SK-N-SH (cell line): ENCODE data around the gene GOLPH3L. TPM values are rescaled to one million over a fixed set of nuclear protein-coding genes. Genes with fewer than 3 reads are reported as not detected.
"Not testable (repeated sequence)": the region's sequence is repeated elsewhere in the genome, so short reads cannot be mapped to it uniquely, and the experiment has no call there.

Source experiments
- CTCF ChIA-PET: fragments of 300-600, 350-600 bp; formaldehyde crosslinking; extraction: SDS; loops from one replicate; lab custom pipeline; 2021; lab: Yijun Ruan, JAX
- POLR2A ChIA-PET: fragments of 350-600 bp; sonication (Branson Sonifier 250); formaldehyde crosslinking; extraction: SDS; loops from one replicate; lab custom pipeline; 2020; ENCODE audit warnings: antibody characterized with exemption, inconsistent platforms; lab: Yijun Ruan, JAX
- DNase-seq: peaks from one replicate; pipeline ENCODE4 v3.0.0; 2012
- H2AFZ ChIP-seq: fragments of 200-600 bp; sonication (generic); 2 replicates; pipeline ENCODE4 v1.8.1; 2016; ENCODE audit warnings: antibody characterized with exemption, mild to moderate bottlenecking, low read depth
- H3F3A ChIP-seq: fragments of 200-600 bp; sonication (generic); replicated peaks from 2 replicates; pipeline ENCODE3; 2016; ENCODE audit warnings: antibody characterized with exemption, mild to moderate bottlenecking; ENCODE audit not compliant: insufficient read depth
- H3K27ac ChIP-seq, 2 experiments: fragments of 200-500 bp in 1 of 2; fragments of 200-600 bp in 1 of 2; sonication (Bioruptor generic) in 1 of 2; sonication (generic), shearing (Covaris generic) in 1 of 2; 2 replicates each; pipeline versions ENCODE4 v1.5.1 to v1.6.1; 2014 to 2016; ENCODE audit warnings: low read depth in 2 of 2, inconsistent platforms in 1 of 2, low read length in 1 of 2, mild to moderate bottlenecking in 1 of 2, mixed read lengths in 1 of 2
- H3K27me3 ChIP-seq: fragments of 200-600 bp; sonication (generic), shearing (Covaris generic); 2 replicates; pipeline ENCODE4 v1.6.1; 2016; ENCODE audit warnings: mixed run types; ENCODE audit not compliant: insufficient read depth
- H3K36me3 ChIP-seq, 2 experiments: fragments of 200-500 bp in 1 of 2; fragments of 200-600 bp in 1 of 2; sonication (Bioruptor generic) in 1 of 2; sonication (generic) in 1 of 2; replicated peaks in 1 of 2; 2 replicates each; pipeline versions ENCODE3 to v1.5.1; 2014 to 2016; ENCODE audit warnings: low read length in 1 of 2, mild to moderate bottlenecking in 1 of 2; ENCODE audit not compliant: insufficient read depth in 2 of 2, control insufficient read depth in 1 of 2
- H3K4me1 ChIP-seq, 2 experiments: fragments of 200-500 bp in 1 of 2; fragments of 200-600 bp in 1 of 2; sonication (Bioruptor generic) in 1 of 2; sonication (generic), shearing (Covaris generic) in 1 of 2; 2 replicates each; pipeline versions ENCODE4 v1.5.1 to v1.6.1; 2014 to 2016; ENCODE audit warnings: low read depth in 1 of 2, low read length in 1 of 2, mixed run types in 1 of 2; ENCODE audit not compliant: insufficient read depth in 2 of 2, control insufficient read depth in 1 of 2
- H3K4me2 ChIP-seq: fragments of 200-600 bp; sonication (generic), shearing (Covaris generic); 2 replicates; pipeline ENCODE4 v1.6.1; 2017; ENCODE audit warnings: mixed run types
- H3K4me3 ChIP-seq, 2 experiments: fragments of 200-500 bp in 1 of 2; fragments of 200-600 bp in 1 of 2; sonication (Bioruptor generic) in 1 of 2; sonication (generic), shearing (Covaris generic) in 1 of 2; 2 replicates each; pipeline versions ENCODE4 v1.5.1 to v1.8.1; 2014 to 2016; ENCODE audit warnings: low read depth in 2 of 2, inconsistent platforms in 1 of 2, low read length in 1 of 2, mild to moderate bottlenecking in 1 of 2, mixed read lengths in 1 of 2, moderate library complexity in 1 of 2
- H3K79me2 ChIP-seq: fragments of 200-600 bp; sonication (generic); 2 replicates; pipeline ENCODE4 v1.8.1; 2017; ENCODE audit warnings: mild to moderate bottlenecking; ENCODE audit not compliant: insufficient read depth
- H3K9ac ChIP-seq: fragments of 200-600 bp; sonication (generic); 2 replicates; pipeline ENCODE4 v1.6.1; 2017; ENCODE audit warnings: mixed run types
- H3K9me2 ChIP-seq: fragments of 200-600 bp; sonication (generic); 2 replicates; pipeline ENCODE4 v1.6.1; 2017; ENCODE audit warnings: mixed run types
- H3K9me3 ChIP-seq: fragments of 200-600 bp; sonication (generic); 2 replicates; pipeline ENCODE4 v1.6.1; 2017; ENCODE audit warnings: mixed run types, mild to moderate bottlenecking, moderate library complexity
- H4K20me1 ChIP-seq: fragments of 200-600 bp; sonication (generic); 2 replicates; pipeline ENCODE4 v1.6.1; 2017; ENCODE audit warnings: mild to moderate bottlenecking, mixed run types; ENCODE audit not compliant: insufficient read depth
- ELF1 ChIP-seq: IDR thresholded peaks from 2 replicates; pipeline ENCODE4 v1.4.0; 2012
- EZH2phosphoT487 ChIP-seq: fragments of 200-600 bp; sonication (generic); IDR thresholded peaks from 2 replicates; pipeline ENCODE4 v1.6.1; 2017; ENCODE audit warnings: low read depth, mixed run types, mild to moderate bottlenecking, antibody characterized with exemption, moderate library complexity, borderline replicate concordance
- FOSL2 ChIP-seq: IDR thresholded peaks from 2 replicates; pipeline ENCODE4 v1.4.0; 2012; ENCODE audit warnings: low read depth, mild to moderate bottlenecking, moderate library complexity, borderline replicate concordance
- FOXJ3 ChIP-seq: sonication (generic); formaldehyde crosslinking; IDR thresholded peaks from 2 replicates; pipeline ENCODE4 v1.5.1; 2020; ENCODE audit warnings: mild to moderate bottlenecking, missing genetic modification reagents
- JUND ChIP-seq: IDR thresholded peaks from 2 replicates; pipeline ENCODE4 v1.4.0; 2012
- NFIC ChIP-seq: IDR thresholded peaks from 2 replicates; pipeline ENCODE4 v1.4.0; 2012; ENCODE audit warnings: borderline replicate concordance
- PBX3 ChIP-seq: IDR thresholded peaks from 2 replicates; pipeline ENCODE4; 2012
- RAD21 ChIP-seq: IDR thresholded peaks from 2 replicates; pipeline ENCODE4 v1.6.1; 2012; ENCODE audit warnings: mild to moderate bottlenecking, low read length
- RFX5 ChIP-seq: IDR thresholded peaks from 2 replicates; pipeline ENCODE4 v1.6.1; 2012; ENCODE audit warnings: mild to moderate bottlenecking, improper control_type of control experiment, low read length
- TAF1 ChIP-seq: IDR thresholded peaks from 2 replicates; pipeline ENCODE4 v1.6.1; 2012; ENCODE audit warnings: low read depth, mild to moderate bottlenecking, low read length, moderate library complexity, borderline replicate concordance
- TCF12 ChIP-seq: IDR thresholded peaks from 2 replicates; pipeline ENCODE4 v1.4.0; 2012
- USF2 ChIP-seq: fragments of 150-350 bp; IDR thresholded peaks from 2 replicates; pipeline ENCODE4 v1.6.1; 2017; ENCODE audit warnings: antibody characterized with exemption, low read length, low read depth, borderline replicate concordance
- WGBS: methylation state at CpG from one replicate; pipeline ENCODE4 v1.1.6; 2017; ENCODE audit warnings: low lambda C conversion rate; 5-methylcytosine and 5-hydroxymethylcytosine counted together
- polyA plus RNA-seq, 3 experiments: library from polyadenylated mRNA; depleted of rRNA; stranded (reverse); fragments of >200 nt; gene quantifications; 2 replicates each; pipeline ENCODE4 v1.2.3, GENCODE V29; 2012

Gene GOLPH3L
- polyA plus RNA-seq, 1 of the 3 experiments (the other 2 are of a cell fraction) = 7.8 TPM

- TF ChIP-seq FOXJ3 (CRISPR knock-in tag) (no peak), RFX5 (no peak)
- H3K4me3 ChIP-seq = no peak overlapping the region
Observed at GRCh38 chr1:150604226-150604588, 92.7 kb downstream of the GOLPH3L start.

GRCh38 chr1:150603711-150604110, 93.2 kb downstream of the GOLPH3L start:
- Histone ChIP-seq H3F3A (peaks cover 14% of the 10 kb centered on the region), H3K4me2 (no peak overlapping the region), H3K36me3 (no peaks in the 10 kb centered on the region), H3K9me2 (no peaks in the 10 kb centered on the region), H3K9me3 (no peaks in the 10 kb centered on the region), H3K27ac (peak overlapping the region; percentile 76 to 98; a peak in 3 of 4 replicates), H3K9ac (0 out of 2 replicates have a peak overlapping the region, but pooled peaks have one; percentile 58), H3K4me1 (peaks cover 6 to 19% of the 10 kb centered on the region in 2 experiments; a peak in 2 of 4 replicates), H3K27me3 (no peaks in the 10 kb centered on the region), H4K20me1 (no peaks in the 10 kb centered on the region), H2AFZ (no peak overlapping the region), H3K79me2 (peaks cover 9% of the 10 kb centered on the region; the same call in 1 of the 2 replicates), H3K4me3 (no peak overlapping the region)
- TF ChIP-seq TCF12 = no peak
- no peak for TF ChIP-seq NFIC
- TF ChIP-seq RAD21 = no peak
- no peak for TF ChIP-seq JUND
- no peak for TF ChIP-seq TAF1
- no peak for TF ChIP-seq ELF1
- no peak for TF ChIP-seq EZH2phosphoT487
- TF ChIP-seq PBX3 = no peak
- TF ChIP-seq USF2 = no peak
- TF ChIP-seq FOSL2 = no peak
- CTCF ChIA-PET = no interaction called here
- WGBS = 87% methylated on average over 3 of the region's 3 CpGs
- no peak for DNase-seq
- POLR2A ChIA-PET = interaction anchor here (1.0 kb wide), 1 partner anchor 15 kb away, joined by 3 read pairs; no protein-coding TSS in a partner anchor

More at GRCh38 chr1:150604226-150604588, 92.7 kb downstream of the GOLPH3L start:
- Histone ChIP-seq H3K9me3 (no peaks in the 10 kb centered on the region), H4K20me1 (no peaks in the 10 kb centered on the region), H3K27ac (peak overlapping the region; percentile 76 to 98), H3K79me2 (peaks cover 9% of the 10 kb centered on the region; the same call in 1 of the 2 replicates), H3K9me2 (no peaks in the 10 kb centered on the region), H3K27me3 (no peaks in the 10 kb centered on the region), H3K4me1 (peaks cover 6 to 19% of the 10 kb centered on the region in 2 experiments; a peak in 3 of 4 replicates), H3K36me3 (no peaks in the 10 kb centered on the region), H2AFZ (no peak overlapping the region; the same call in 1 of the 2 replicates), H3K9ac (peak overlapping the region; percentile 58), H3K4me2 (peak overlapping the region; percentile 48), H3F3A (peaks cover 17% of the 10 kb centered on the region)
- CTCF ChIA-PET = interaction anchor here (1.4 kb wide), 1 partner anchor 18 kb away, joined by 3 read pairs; no protein-coding TSS in a partner anchor
- DNase-seq = no peak
- POLR2A ChIA-PET = no interaction called here
- WGBS = 54% methylated on average over 2 of the region's 2 CpGs

GRCh38 chr1:150602372-150602771, 94.6 kb downstream of the GOLPH3L start:
- H3K27me3 ChIP-seq, H3K79me2 ChIP-seq, H3K36me3 ChIP-seq, H3K4me3 ChIP-seq, H3K9me2 ChIP-seq, H4K20me1 ChIP-seq, H3K27ac ChIP-seq, H2AFZ ChIP-seq, DNase-seq, H3K9me3 ChIP-seq, H3K4me2 ChIP-seq, CTCF ChIA-PET, H3K9ac ChIP-seq: not testable (repeated sequence)
- 97% methylated on average over 12 of the region's 12 CpGs for WGBS
- peaks cover 6 to 19% of the 10 kb centered on the region in 2 experiments; a peak in 2 of 4 replicates for H3K4me1 ChIP-seq
- POLR2A ChIA-PET = interaction anchor here (1.4 kb wide), 1 partner anchor 23 kb away, joined by 3 read pairs; the partner anchor contains the start of gene MCL1
- H3F3A ChIP-seq = peaks cover 14% of the 10 kb centered on the region
